Activated CD4-positive, alpha-beta T cell treated with anti-CD3 and anti-CD28 coated beads, Interleukin-2, amount 50 U/mL, for 4 hours (primary cell): ENCODE data around the gene CTDSP1.

Experiments used
- DNase-seq, 2 experiments: peaks; one replicate each; pipeline ENCODE4 v3.0.0-alpha.2; 2020

The CTDSP1 gene

GRCh38 chr2:218427741-218428140 lies 28.1 kb downstream of the CTDSP1 start:
- no peak for DNase-seq

GRCh38 chr2:218428846-218429558 lies 29.3 kb downstream of the CTDSP1 start:
- no peak for DNase-seq

- DNase-seq = no peak
These were observed 30.4 kb downstream of the CTDSP1 start for GRCh38 chr2:218429911-218430692.

GRCh38 chr2:218430721-218431120 lies 31.1 kb downstream of the CTDSP1 start:
- DNase-seq = no peak

- no peak for DNase-seq
These were observed 32.2 kb downstream of the CTDSP1 start for GRCh38 chr2:218431878-218432277.

- DNase-seq = no peak
These were observed 33.2 kb downstream of the CTDSP1 start for GRCh38 chr2:218432676-218433365.

- DNase-seq = no peak
These were observed 34.8 kb downstream of the CTDSP1 start for GRCh38 chr2:218434456-218434855.

GRCh38 chr2:218435003-218435982 lies 35.6 kb downstream of the CTDSP1 start:
- DNase-seq = no peak

- DNase-seq = no peak
These were observed 37.3 kb downstream of the CTDSP1 start for GRCh38 chr2:218436992-218437391.

- DNase-seq = no peak
These were observed 38.3 kb downstream of the CTDSP1 start for GRCh38 chr2:218437969-218438368.

GRCh38 chr2:218438596-218438995 lies 38.9 kb downstream of the CTDSP1 start:
- no peak for DNase-seq

- DNase-seq = no peak
These were observed 45.2 kb downstream of the CTDSP1 start for GRCh38 chr2:218444692-218445357.

GRCh38 chr2:218445602-218446001 lies 45.9 kb downstream of the CTDSP1 start:
- no peak for DNase-seq

- DNase-seq = no peak
These were observed 46.9 kb downstream of the CTDSP1 start for GRCh38 chr2:218446547-218446946.

- no peak for DNase-seq
These were observed 47.4 kb downstream of the CTDSP1 start for GRCh38 chr2:218447072-218447471.

- no peak for DNase-seq
These were observed 49.3 kb downstream of the CTDSP1 start for GRCh38 chr2:218448934-218449333.

- no peak for DNase-seq
These were observed 52.4 kb downstream of the CTDSP1 start for GRCh38 chr2:218452079-218452478.
